ENCODE data around the gene REEP1.

The REEP1 gene

DNA sequence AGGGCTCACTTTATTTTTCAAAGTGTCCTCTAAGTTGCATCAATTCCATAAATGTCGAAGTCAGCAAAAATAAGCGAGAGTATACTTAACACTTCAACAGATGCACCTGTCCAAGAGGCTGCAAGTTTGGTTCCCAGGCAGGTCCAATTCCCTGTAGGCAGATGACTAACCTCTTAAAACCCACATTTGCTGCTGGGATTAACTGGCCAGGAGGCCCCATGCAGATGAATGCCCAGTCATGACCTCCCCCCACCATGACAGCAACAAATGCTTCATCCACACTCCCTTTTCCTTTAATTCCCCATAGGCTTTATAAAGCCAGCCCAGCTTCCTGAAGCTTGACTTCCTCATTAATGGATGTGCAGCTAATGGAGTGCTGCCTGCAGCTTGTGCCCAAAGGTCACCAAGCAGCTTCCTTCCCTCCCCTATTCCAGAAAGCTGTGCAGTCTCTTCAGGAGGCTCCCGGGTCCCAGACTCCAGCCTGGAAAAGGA is 35.7 kb downstream of the REEP1 start:
- Histone ChIP-seq H3K4me1 (ENCODE audit: control insufficient read depth, insufficient read depth, low read length) (peaks cover 18% of the 10 kb centered on the region), H3K36me3 (ENCODE audit: control insufficient read depth in 2 of 2, insufficient read depth in 1 of 2, low read length in 2 of 2) (no peaks in the 10 kb centered on the region), H3K9me3 (ENCODE audit: control insufficient read depth, insufficient read depth, low read depth, low read length) (no peaks in the 10 kb centered on the region), H3K4me3 (ENCODE audit: low read depth, low read length) (no peak overlapping the region), H3K27ac (ENCODE audit: extremely low read depth, low read depth, low read length) (no peak overlapping the region)
- POLR2A ChIA-PET: no interaction called here
- TF ChIP-seq GLI2 (tag by site-specific recombination; IDR thresholded peaks at IDR 0.05; ENCODE audit: borderline replicate concordance, low read depth): no peak
- TF ChIP-seq GLIS1 (tag by site-specific recombination; IDR thresholded peaks at IDR 0.05): 0 out of 2 replicates have a peak, but pooled peaks have one; percentile 22
- CTCF ChIA-PET: interaction anchor here (1.2 to 1.4 kb wide), 2 partner anchors 10 to 81 kb away, joined by 3 to 4 read pairs; no protein-coding TSS in a partner anchor

DNA sequence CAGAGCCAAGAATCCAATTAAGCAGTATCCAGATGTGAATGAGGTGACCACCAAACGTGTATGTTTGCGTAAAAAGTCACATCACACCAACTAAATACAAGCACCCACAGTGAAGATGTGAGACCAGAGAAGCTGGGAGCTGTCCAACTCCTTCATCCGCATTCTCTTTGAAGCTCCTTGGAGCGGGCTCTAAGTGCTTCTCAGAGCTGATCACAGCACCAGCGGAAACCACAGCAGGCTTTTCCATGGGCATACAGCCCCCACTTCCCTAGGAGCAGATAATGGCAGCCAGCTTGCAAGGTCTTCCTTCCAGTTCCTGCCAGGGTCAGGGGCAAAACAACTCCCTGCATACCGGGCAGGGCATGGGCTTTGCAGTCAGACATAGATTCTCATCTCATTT is 36.4 kb downstream of the REEP1 start:
- H3K36me3 ChIP-seq (ENCODE audit: control insufficient read depth in 2 of 2, insufficient read depth in 1 of 2, low read length in 2 of 2): no peaks in the 10 kb centered on the region
- CTCF ChIA-PET: interaction anchor here (0.6 to 1.4 kb wide), 2 partner anchors 8 to 9 kb away, joined by 3 read pairs; no protein-coding TSS in a partner anchor
- H3K9me3 ChIP-seq (ENCODE audit: control insufficient read depth, insufficient read depth, low read depth, low read length): no peaks in the 10 kb centered on the region
- H3K27ac ChIP-seq (ENCODE audit: extremely low read depth, low read depth, low read length): no peak overlapping the region
- TF ChIP-seq YY2 (tag by site-specific recombination; IDR thresholded peaks at IDR 0.05): no peak
- TF ChIP-seq ZSCAN16 (tag by site-specific recombination; IDR thresholded peaks at IDR 0.05): no peak
- TF ChIP-seq, protein P1, sequence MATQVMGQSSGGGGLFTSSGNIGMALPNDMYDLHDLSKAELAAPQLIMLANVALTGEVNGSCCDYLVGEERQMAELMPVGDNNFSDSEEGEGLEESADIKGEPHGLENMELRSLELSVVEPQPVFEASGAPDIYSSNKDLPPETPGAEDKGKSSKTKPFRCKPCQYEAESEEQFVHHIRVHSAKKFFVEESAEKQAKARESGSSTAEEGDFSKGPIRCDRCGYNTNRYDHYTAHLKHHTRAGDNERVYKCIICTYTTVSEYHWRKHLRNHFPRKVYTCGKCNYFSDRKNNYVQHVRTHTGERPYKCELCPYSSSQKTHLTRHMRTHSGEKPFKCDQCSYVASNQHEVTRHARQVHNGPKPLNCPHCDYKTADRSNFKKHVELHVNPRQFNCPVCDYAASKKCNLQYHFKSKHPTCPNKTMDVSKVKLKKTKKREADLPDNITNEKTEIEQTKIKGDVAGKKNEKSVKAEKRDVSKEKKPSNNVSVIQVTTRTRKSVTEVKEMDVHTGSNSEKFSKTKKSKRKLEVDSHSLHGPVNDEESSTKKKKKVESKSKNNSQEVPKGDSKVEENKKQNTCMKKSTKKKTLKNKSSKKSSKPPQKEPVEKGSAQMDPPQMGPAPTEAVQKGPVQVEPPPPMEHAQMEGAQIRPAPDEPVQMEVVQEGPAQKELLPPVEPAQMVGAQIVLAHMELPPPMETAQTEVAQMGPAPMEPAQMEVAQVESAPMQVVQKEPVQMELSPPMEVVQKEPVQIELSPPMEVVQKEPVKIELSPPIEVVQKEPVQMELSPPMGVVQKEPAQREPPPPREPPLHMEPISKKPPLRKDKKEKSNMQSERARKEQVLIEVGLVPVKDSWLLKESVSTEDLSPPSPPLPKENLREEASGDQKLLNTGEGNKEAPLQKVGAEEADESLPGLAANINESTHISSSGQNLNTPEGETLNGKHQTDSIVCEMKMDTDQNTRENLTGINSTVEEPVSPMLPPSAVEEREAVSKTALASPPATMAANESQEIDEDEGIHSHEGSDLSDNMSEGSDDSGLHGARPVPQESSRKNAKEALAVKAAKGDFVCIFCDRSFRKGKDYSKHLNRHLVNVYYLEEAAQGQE (tag by site-specific recombination; IDR thresholded peaks at IDR 0.05): peak; percentile 86
- peaks cover 18% of the 10 kb centered on the region for H3K4me1 ChIP-seq (ENCODE audit: control insufficient read depth, insufficient read depth, low read length)
- POLR2A ChIA-PET: no interaction called here
- no peak overlapping the region for H3K4me3 ChIP-seq (ENCODE audit: low read depth, low read length)

DNA sequence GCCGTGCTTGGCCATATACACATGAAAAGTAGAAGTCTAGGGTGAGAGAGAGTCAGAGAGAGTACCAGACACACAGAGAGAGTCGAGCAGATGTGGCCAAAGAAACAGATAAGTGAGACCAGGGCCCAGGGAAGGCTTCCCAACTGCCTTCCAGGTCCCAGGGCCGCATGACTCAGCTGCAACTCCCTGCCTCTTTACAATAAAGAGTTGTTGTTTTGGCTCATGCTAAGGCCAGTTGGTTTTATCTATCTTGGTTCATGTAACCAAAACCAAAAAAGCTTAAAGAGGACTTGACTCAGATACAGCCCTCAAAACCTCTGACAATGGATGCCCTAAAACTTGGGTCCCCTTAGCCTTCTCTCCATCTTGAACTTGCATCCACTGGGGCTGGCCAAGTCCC is 36.9 kb downstream of the REEP1 start:
- H3K36me3 ChIP-seq (ENCODE audit: control insufficient read depth in 2 of 2, insufficient read depth in 1 of 2, low read length in 2 of 2): no peaks in the 10 kb centered on the region
- CTCF ChIA-PET: no interaction called here
- POLR2A ChIA-PET: no interaction called here
- H3K4me3 ChIP-seq (ENCODE audit: low read depth, low read length): no peak overlapping the region
- peaks cover 18% of the 10 kb centered on the region for H3K4me1 ChIP-seq (ENCODE audit: control insufficient read depth, insufficient read depth, low read length)
- no peaks in the 10 kb centered on the region for H3K9me3 ChIP-seq (ENCODE audit: control insufficient read depth, insufficient read depth, low read depth, low read length)
- H3K27ac ChIP-seq (ENCODE audit: extremely low read depth, low read depth, low read length): no peak overlapping the region
- TF ChIP-seq ZNF10 (tag by site-specific recombination; IDR thresholded peaks at IDR 0.05) (no peak), ZFP37 (tag by site-specific recombination; IDR thresholded peaks at IDR 0.05) (no peak), ZNF140 (tag by site-specific recombination; IDR thresholded peaks at IDR 0.05) (no peak), ZNF830 (tag by site-specific recombination; IDR thresholded peaks at IDR 0.05; ENCODE audit: low read depth) (no peak), MZF1 (tag by site-specific recombination; IDR thresholded peaks at IDR 0.05; ENCODE audit: borderline replicate concordance) (no peak), ZNF530 (tag by site-specific recombination; IDR thresholded peaks at IDR 0.05; ENCODE audit: low read depth) (no peak), ZBTB1 (tag by site-specific recombination; IDR thresholded peaks at IDR 0.05) (no peak), SP3 (tag by site-specific recombination; IDR thresholded peaks at IDR 0.05) (no peak), ZNF707 (tag by site-specific recombination; IDR thresholded peaks at IDR 0.05) (no peak), ZNF391 (tag by site-specific recombination; IDR thresholded peaks at IDR 0.05; ENCODE audit: borderline replicate concordance, low read depth) (no peak), ZNF121 (tag by site-specific recombination; IDR thresholded peaks at IDR 0.05) (no peak), ZNF266 (tag by site-specific recombination; IDR thresholded peaks at IDR 0.05; ENCODE audit: low read depth) (no peak), SETDB1 (IDR thresholded peaks at IDR 0.05; ENCODE audit: insufficient read length, low read length) (no peak)
- TF ChIP-seq, protein P2, sequence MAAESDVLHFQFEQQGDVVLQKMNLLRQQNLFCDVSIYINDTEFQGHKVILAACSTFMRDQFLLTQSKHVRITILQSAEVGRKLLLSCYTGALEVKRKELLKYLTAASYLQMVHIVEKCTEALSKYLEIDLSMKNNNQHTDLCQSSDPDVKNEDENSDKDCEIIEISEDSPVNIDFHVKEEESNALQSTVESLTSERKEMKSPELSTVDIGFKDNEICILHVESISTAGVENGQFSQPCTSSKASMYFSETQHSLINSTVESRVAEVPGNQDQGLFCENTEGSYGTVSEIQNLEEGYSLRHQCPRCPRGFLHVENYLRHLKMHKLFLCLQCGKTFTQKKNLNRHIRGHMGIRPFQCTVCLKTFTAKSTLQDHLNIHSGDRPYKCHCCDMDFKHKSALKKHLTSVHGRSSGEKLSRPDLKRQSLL (tag by site-specific recombination; IDR thresholded peaks at IDR 0.05): no peak
- TF ChIP-seq, protein P3, sequence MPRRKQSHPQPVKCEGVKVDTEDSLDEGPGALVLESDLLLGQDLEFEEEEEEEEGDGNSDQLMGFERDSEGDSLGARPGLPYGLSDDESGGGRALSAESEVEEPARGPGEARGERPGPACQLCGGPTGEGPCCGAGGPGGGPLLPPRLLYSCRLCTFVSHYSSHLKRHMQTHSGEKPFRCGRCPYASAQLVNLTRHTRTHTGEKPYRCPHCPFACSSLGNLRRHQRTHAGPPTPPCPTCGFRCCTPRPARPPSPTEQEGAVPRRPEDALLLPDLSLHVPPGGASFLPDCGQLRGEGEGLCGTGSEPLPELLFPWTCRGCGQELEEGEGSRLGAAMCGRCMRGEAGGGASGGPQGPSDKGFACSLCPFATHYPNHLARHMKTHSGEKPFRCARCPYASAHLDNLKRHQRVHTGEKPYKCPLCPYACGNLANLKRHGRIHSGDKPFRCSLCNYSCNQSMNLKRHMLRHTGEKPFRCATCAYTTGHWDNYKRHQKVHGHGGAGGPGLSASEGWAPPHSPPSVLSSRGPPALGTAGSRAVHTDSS (tag by site-specific recombination; IDR thresholded peaks at IDR 0.05): no peak
- TF ChIP-seq, protein P4, sequence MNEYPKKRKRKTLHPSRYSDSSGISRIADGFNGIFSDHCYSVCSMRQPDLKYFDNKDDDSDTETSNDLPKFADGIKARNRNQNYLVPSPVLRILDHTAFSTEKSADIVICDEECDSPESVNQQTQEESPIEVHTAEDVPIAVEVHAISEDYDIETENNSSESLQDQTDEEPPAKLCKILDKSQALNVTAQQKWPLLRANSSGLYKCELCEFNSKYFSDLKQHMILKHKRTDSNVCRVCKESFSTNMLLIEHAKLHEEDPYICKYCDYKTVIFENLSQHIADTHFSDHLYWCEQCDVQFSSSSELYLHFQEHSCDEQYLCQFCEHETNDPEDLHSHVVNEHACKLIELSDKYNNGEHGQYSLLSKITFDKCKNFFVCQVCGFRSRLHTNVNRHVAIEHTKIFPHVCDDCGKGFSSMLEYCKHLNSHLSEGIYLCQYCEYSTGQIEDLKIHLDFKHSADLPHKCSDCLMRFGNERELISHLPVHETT (tag by site-specific recombination; IDR thresholded peaks at IDR 0.05): no peak

All from HEK293 (cell line).